Muscle of leg (tissue), 11 donors: Measurements from ENCODE around the gene CCDC57. TPM values are rescaled to one million over a fixed set of nuclear protein-coding genes. Genes with fewer than 3 reads are reported as not detected.

Experiments
- DNase-seq: peaks from one replicate; pipeline ENCODE4 v3.0.0; 2013
- H3K27ac ChIP-seq: one replicate; pipeline ENCODE4 v1.5.1; 2013; ENCODE audit warnings: mild to moderate bottlenecking, low read length, control low read depth
- H3K27me3 ChIP-seq: one replicate; pipeline ENCODE4 v1.6.1; 2013; ENCODE audit warnings: low read length; ENCODE audit not compliant: control insufficient read depth, insufficient read depth
- H3K36me3 ChIP-seq: one replicate; pipeline ENCODE4 v1.6.1; 2013; ENCODE audit warnings: low read length; ENCODE audit not compliant: control insufficient read depth, insufficient read depth
- H3K4me1 ChIP-seq: one replicate; pipeline ENCODE4 v1.6.1; 2013; ENCODE audit warnings: low read length; ENCODE audit not compliant: control insufficient read depth, insufficient read depth
- H3K4me3 ChIP-seq: one replicate; pipeline ENCODE4 v1.5.1; 2013; ENCODE audit warnings: low read length, control low read depth
- H3K9me3 ChIP-seq: replicated peaks from 2 replicates; pipeline ENCODE4 v1.6.1; 2013; ENCODE audit warnings: low read depth, low read length; ENCODE audit not compliant: control insufficient read depth
- WGBS: methylation state at CpG from one replicate; pipeline ENCODE4 v1.1.5; 2013; ENCODE audit warnings: missing lambda C conversion rate; ENCODE audit not compliant: insufficient coverage; 5-methylcytosine and 5-hydroxymethylcytosine counted together
- polyA plus RNA-seq, 8 donors: library from polyadenylated mRNA; unstranded; fragments of 120-200 nt; gene quantifications; one replicate each; pipeline versions ENCODE4 v1.2.1 to v1.2.3, GENCODE V29; 2013; ENCODE audit warnings: inconsistent platforms in 1 of 8, low replicate concordance in 1 of 8; ENCODE audit not compliant: insufficient read length in 8 of 8, insufficient read depth in 1 of 8
- total RNA-seq: library from RNA; stranded (reverse); fragments of 120-200 nt; gene quantifications from one replicate; pipeline ENCODE4 v1.2.4, GENCODE V29; 2013

Gene CCDC57
- total and polyA plus RNA-seq, 9 donors = 15.7 to 37.4 (median 30.4) TPM

- WGBS = 84% methylated on average over 42 of the region's 49 CpGs
- no peak for DNase-seq
- Histone ChIP-seq H3K27me3 (no peaks in the 10 kb centered on the region), H3K9me3 (no peaks in the 10 kb centered on the region), H3K4me3 (no peak overlapping the region), H3K4me1 (no peaks in the 10 kb centered on the region), H3K27ac (no peak overlapping the region), H3K36me3 (peaks cover 98% of the 10 kb centered on the region)
Measured at GRCh38 chr17:82085031-82085861, 127.4 kb downstream of the CCDC57 start.

GRCh38 chr17:82084373-82085030 is 128.1 kb downstream of the CCDC57 start:
- Histone ChIP-seq H3K4me1 (no peaks in the 10 kb centered on the region), H3K4me3 (no peak overlapping the region), H3K27ac (no peak overlapping the region), H3K36me3 (peaks cover 98% of the 10 kb centered on the region), H3K9me3 (no peaks in the 10 kb centered on the region), H3K27me3 (no peaks in the 10 kb centered on the region)
- WGBS = 85% methylated on average over 26 of the region's 31 CpGs
- no peak for DNase-seq

- no peak for DNase-seq
- 91% methylated on average over 53 of the region's 55 CpGs for WGBS
- no peak overlapping the region for H3K4me3 ChIP-seq
- no peaks in the 10 kb centered on the region for H3K4me1 ChIP-seq
- no peak overlapping the region for H3K27ac ChIP-seq
- no peaks in the 10 kb centered on the region for H3K9me3 ChIP-seq
- H3K36me3 ChIP-seq = peaks cover 96% of the 10 kb centered on the region
- H3K27me3 ChIP-seq = no peaks in the 10 kb centered on the region
Measured at GRCh38 chr17:82083533-82084359, 128.9 kb downstream of the CCDC57 start.

- Histone ChIP-seq H3K27ac (no peak overlapping the region), H3K9me3 (no peaks in the 10 kb centered on the region), H3K4me1 (peaks cover 2% of the 10 kb centered on the region), H3K4me3 (no peak overlapping the region), H3K27me3 (no peaks in the 10 kb centered on the region), H3K36me3 (peaks cover 88% of the 10 kb centered on the region)
- DNase-seq = no peak
- 91% methylated on average over 20 of the region's 24 CpGs for WGBS
Measured at GRCh38 chr17:82083009-82083408, 129.6 kb downstream of the CCDC57 start.

- H3K27me3 ChIP-seq = no peaks in the 10 kb centered on the region
- H3K9me3 ChIP-seq = no peaks in the 10 kb centered on the region
- WGBS = 93% methylated on average over 18 of the region's 19 CpGs
- no peak overlapping the region for H3K27ac ChIP-seq
- peaks cover 7% of the 10 kb centered on the region for H3K4me1 ChIP-seq
- H3K36me3 ChIP-seq = peaks cover 85% of the 10 kb centered on the region
- no peak overlapping the region for H3K4me3 ChIP-seq
- no peak for DNase-seq
Measured at GRCh38 chr17:82082456-82082855, 130.2 kb downstream of the CCDC57 start.

GRCh38 chr17:82081966-82082365 is 130.7 kb downstream of the CCDC57 start:
- Histone ChIP-seq H3K4me1 (peaks cover 12% of the 10 kb centered on the region), H3K9me3 (no peaks in the 10 kb centered on the region), H3K27me3 (no peaks in the 10 kb centered on the region), H3K27ac (no peak overlapping the region), H3K4me3 (no peak overlapping the region), H3K36me3 (peaks cover 80% of the 10 kb centered on the region)
- 84% methylated on average over 22 of the region's 22 CpGs for WGBS
- no peak for DNase-seq

GRCh38 chr17:82081546-82081945 is 131.1 kb downstream of the CCDC57 start:
- H3K27me3 ChIP-seq = no peaks in the 10 kb centered on the region
- H3K36me3 ChIP-seq = peaks cover 76% of the 10 kb centered on the region
- no peaks in the 10 kb centered on the region for H3K9me3 ChIP-seq
- no peak for DNase-seq
- peaks cover 16% of the 10 kb centered on the region for H3K4me1 ChIP-seq
- H3K4me3 ChIP-seq = no peak overlapping the region
- WGBS = 81% methylated on average over 20 of the region's 20 CpGs
- H3K27ac ChIP-seq = no peak overlapping the region

- Histone ChIP-seq H3K9me3 (no peaks in the 10 kb centered on the region), H3K4me1 (peaks cover 20% of the 10 kb centered on the region), H3K27ac (no peak overlapping the region), H3K36me3 (peaks cover 70% of the 10 kb centered on the region), H3K4me3 (no peak overlapping the region), H3K27me3 (no peaks in the 10 kb centered on the region)
- no peak for DNase-seq
- 88% methylated on average over 44 of the region's 44 CpGs for WGBS
Measured at GRCh38 chr17:82080789-82081464, 131.7 kb downstream of the CCDC57 start.

GRCh38 chr17:82080048-82080788 is 132.4 kb downstream of the CCDC57 start:
- H3K27me3 ChIP-seq = no peaks in the 10 kb centered on the region
- peaks cover 63% of the 10 kb centered on the region for H3K36me3 ChIP-seq
- DNase-seq = no peak
- no peak overlapping the region for H3K27ac ChIP-seq
- no peaks in the 10 kb centered on the region for H3K9me3 ChIP-seq
- H3K4me3 ChIP-seq = no peak overlapping the region
- H3K4me1 ChIP-seq = peaks cover 20% of the 10 kb centered on the region
- 78% methylated on average over 33 of the region's 36 CpGs for WGBS
